Liver (tissue), 9 donors: ENCODE data around the gene CALR. TPM values are rescaled to one million over a fixed set of nuclear protein-coding genes. Genes with fewer than 3 reads are reported as not detected.
"Not testable (repeated sequence)": the region's sequence is repeated elsewhere in the genome, so short reads cannot be mapped to it uniquely, and the experiment has no call there.

Experiments used
- DNase-seq: peaks from one replicate; pipeline ENCODE4 v3.0.0-alpha.2; 2017; ENCODE audit warnings: low spot score
- H3K27ac ChIP-seq, 2 donors: one replicate each; pipeline ENCODE4 v1.7.0; 2013; ENCODE audit warnings: inconsistent platforms in 2 of 2, low read length in 2 of 2, control low read depth in 1 of 2, low read depth in 1 of 2, mild to moderate bottlenecking in 1 of 2
- H3K27me3 ChIP-seq, 4 donors: one replicate each; pipeline versions ENCODE4 v1.6.1 to v1.7.0; 2013; ENCODE audit warnings: low read length in 3 of 4, inconsistent platforms in 1 of 4, mild to moderate bottlenecking in 1 of 4, moderate library complexity in 1 of 4; ENCODE audit not compliant: control insufficient read depth in 4 of 4, insufficient read depth in 4 of 4
- H3K36me3 ChIP-seq, 4 donors: one replicate each; pipeline versions ENCODE4 v1.6.1 to v1.7.0; 2013; ENCODE audit warnings: low read length in 3 of 4, mild to moderate bottlenecking in 3 of 4, low read depth in 1 of 4, moderate library complexity in 1 of 4; ENCODE audit not compliant: control insufficient read depth in 4 of 4, insufficient read depth in 3 of 4
- H3K4me1 ChIP-seq, 4 donors: one replicate each; pipeline versions ENCODE4 v1.6.1 to v1.7.0; 2013; ENCODE audit warnings: low read length in 3 of 4, mild to moderate bottlenecking in 3 of 4, moderate library complexity in 1 of 4; ENCODE audit not compliant: control insufficient read depth in 4 of 4, insufficient read depth in 4 of 4
- H3K4me3 ChIP-seq, 3 donors: one replicate each; pipeline versions ENCODE4 v1.6.1 to v1.7.0; 2013; ENCODE audit warnings: low read length in 3 of 3, control low read depth in 1 of 3, low read depth in 1 of 3, mild to moderate bottlenecking in 1 of 3
- H3K9ac ChIP-seq, 2 donors: one replicate each; pipeline ENCODE4 v1.7.0; 2013; ENCODE audit warnings: low read length in 2 of 2, mild to moderate bottlenecking in 2 of 2, moderate library complexity in 2 of 2, control low read depth in 1 of 2, low read depth in 1 of 2
- H3K9me3 ChIP-seq, 4 donors: one replicate each; pipeline versions ENCODE4 v1.6.1 to v1.7.0; 2013; ENCODE audit warnings: low read length in 3 of 4; ENCODE audit not compliant: control insufficient read depth in 4 of 4
- CTCF ChIP-seq: fragments of 150-350 bp; IDR thresholded peaks from 2 replicates; pipeline ENCODE4 v1.5.1; 2017; ENCODE audit warnings: improper control_type of control experiment, low read depth, low read length; ENCODE audit not compliant: missing input control
- FOXA2 ChIP-seq: IDR thresholded peaks from 2 replicates; pipeline ENCODE4 v1.6.1; 2016; ENCODE audit warnings: antibody characterized with exemption
- GABPA ChIP-seq, 2 donors: IDR thresholded peaks in 1 of 2; conservative IDR thresholded peaks in 1 of 2; 2 replicates each; pipeline ENCODE4 v1.6.1; 2016; ENCODE audit warnings: antibody characterized with exemption in 2 of 2, mild to moderate bottlenecking in 1 of 2, moderate library complexity in 1 of 2
- HNF4G ChIP-seq: IDR thresholded peaks from 2 replicates; pipeline ENCODE4 v1.6.1; 2016; ENCODE audit warnings: antibody characterized with exemption
- JUND ChIP-seq, 2 donors: IDR thresholded peaks; 2 replicates each; pipeline ENCODE4 v1.6.1; 2016; ENCODE audit warnings: antibody characterized with exemption in 2 of 2
- MAX ChIP-seq: IDR thresholded peaks from 2 replicates; pipeline ENCODE4 v1.6.1; 2016; ENCODE audit warnings: antibody characterized with exemption
- NR2F2 ChIP-seq: IDR thresholded peaks from 2 replicates; pipeline ENCODE4 v1.6.1; 2016; ENCODE audit warnings: antibody characterized with exemption
- RAD21 ChIP-seq, 2 donors: IDR thresholded peaks; 2 replicates each; pipeline ENCODE4 v1.6.1; 2016; ENCODE audit warnings: antibody characterized with exemption in 2 of 2, mild to moderate bottlenecking in 2 of 2
- REST ChIP-seq: IDR thresholded peaks from 2 replicates; pipeline ENCODE4 v1.6.1; 2016; ENCODE audit warnings: antibody characterized with exemption, mild to moderate bottlenecking
- SP1 ChIP-seq: IDR thresholded peaks from 2 replicates; pipeline ENCODE4 v1.6.1; 2018; ENCODE audit warnings: antibody characterized with exemption, mild to moderate bottlenecking
- TAF1 ChIP-seq: conservative IDR thresholded peaks from 2 replicates; pipeline ENCODE4 v1.6.1; 2016; ENCODE audit warnings: antibody characterized with exemption, mild to moderate bottlenecking
- YY1 ChIP-seq: IDR thresholded peaks from 2 replicates; pipeline ENCODE4 v1.6.1; 2016; ENCODE audit warnings: antibody characterized with exemption, mild to moderate bottlenecking
- ZBTB33 ChIP-seq: IDR thresholded peaks from 2 replicates; pipeline ENCODE4 v1.6.1; 2016; ENCODE audit warnings: antibody characterized with exemption
- WGBS: extraction: QIAGEN DNeasy Blood & Tissue Kit; methylation state at CpG from one replicate; pipeline ENCODE4 v1.1.7; 2013; 5-methylcytosine and 5-hydroxymethylcytosine counted together
- polyA plus RNA-seq, 2 donors: library from polyadenylated mRNA; stranded (reverse) in 1 of 2; unstranded in 1 of 2; fragments of 200-250 nt in 1 of 2; fragments of >200 nt in 1 of 2; fragmentation: Nextera tagmentation in 1 of 2; extraction: Ambion mirVana in 1 of 2; gene quantifications; one replicate each; pipeline versions ENCODE4 v1.2.1 to v1.2.3, GENCODE V29; 2013 to 2015
- total RNA-seq, 2 donors: library from RNA; depleted of rRNA; stranded (reverse); fragments of >200 nt; gene quantifications; one replicate each; pipeline ENCODE4 v1.2.3, GENCODE V29; 2014
- donor health status: healthy.
- donor health status: healthy.
- donor health status: healthy.
- donor health status: healthy.
- donor health status: healthy.

The CALR gene
- total and polyA plus RNA-seq, 4 donors: 618 to 1,316 (median 1,070) TPM

- H3K27me3 ChIP-seq: no peaks in the 10 kb centered on the region
- H3K4me3 ChIP-seq: no peak overlapping the region
- no peak overlapping the region for H3K9ac ChIP-seq
- no peak overlapping the region for H3K27ac ChIP-seq
- DNase-seq: no peak
- peaks cover 0 to 7% (median 5%) of the 10 kb centered on the region in 4 donors for H3K4me1 ChIP-seq
- TF ChIP-seq SP1 (no peak), CTCF (no peak), HNF4G (no peak), TAF1 (no peak), MAX (no peak), REST (no peak), JUND (IDR thresholded peaks at IDR 0.05) (no peak), ZBTB33 (no peak), NR2F2 (no peak), YY1 (no peak), GABPA (IDR thresholded peaks at IDR 0.05 in 1 of 2, conservative IDR thresholded peaks at IDR 0.05 in 1 of 2) (no peak), FOXA2 (no peak), RAD21 (IDR thresholded peaks at IDR 0.05) (no peak)
- WGBS: 32% methylated on average over 22 of the region's 22 CpGs
- H3K9me3 ChIP-seq: no peaks in the 10 kb centered on the region
- no peaks in the 10 kb centered on the region for H3K36me3 ChIP-seq
Observed at GRCh38 chr19:12913011-12913561, 25.3 kb upstream of the CALR start.

- DNase-seq: no peak
- 66% methylated on average over 12 of the region's 12 CpGs for WGBS
- Histone ChIP-seq H3K9me3 (no peaks in the 10 kb centered on the region), H3K4me1 (peaks cover 0 to 9% (median 9%) of the 10 kb centered on the region in 4 donors), H3K9ac (no peak overlapping the region), H3K27ac (no peak overlapping the region), H3K36me3 (no peaks in the 10 kb centered on the region), H3K4me3 (no peak overlapping the region), H3K27me3 (no peaks in the 10 kb centered on the region)
- TF ChIP-seq JUND (IDR thresholded peaks at IDR 0.05) (no peak), RAD21 (IDR thresholded peaks at IDR 0.05) (no peak), SP1 (peak; percentile 11)
Observed at GRCh38 chr19:12913851-12914690, 24.3 kb upstream of the CALR start.

- not testable (repeated sequence) for H3K4me3 ChIP-seq, DNase-seq, H3K27me3 ChIP-seq, H3K9me3 ChIP-seq, H3K4me1 ChIP-seq, H3K36me3 ChIP-seq, H3K27ac ChIP-seq, H3K9ac ChIP-seq
- WGBS: 88% methylated on average over 4 of the region's 4 CpGs
Observed at GRCh38 chr19:12915860-12916259, 22.5 kb upstream of the CALR start.
